ENCODE data around the gene SPRED2. TPM values are rescaled to one million over a fixed set of nuclear protein-coding genes. Genes with fewer than 3 reads are reported as not detected.

Gene SPRED2
- total and polyA plus RNA-seq, 10 donors = 3.5 to 26.4 (median 13.8) TPM

GRCh38 chr2:65382323-65382722 is 50.1 kb downstream of the SPRED2 start:
- WGBS, 5 donors = 25 to 57% (median 42%) methylated on average over 1 of the region's 1 CpG

GRCh38 chr2:65381607-65382051 is 50.8 kb downstream of the SPRED2 start:
- intact Hi-C loops (cut with DNase I; ENCODE audit: low total_unique reads) = no loop called here
- Histone ChIP-seq H3K4me3 (no peak overlapping the region), H3K9me3 (no peaks in the 10 kb centered on the region), H3K27me3 (replicated peaks in 1 of 7) (no peaks in the 10 kb centered on the region), H3K27ac (no peak overlapping the region), H3K4me1 (peaks cover 25 to 69% (median 47%) of the 10 kb centered on the region in 6 donors), H3K36me3 (no peaks in the 10 kb centered on the region)
- no peak for DNase-seq
- TF ChIP-seq POLR2AphosphoS5 (IDR thresholded peaks at IDR 0.05) (no peak), CTCF (IDR thresholded peaks at IDR 0.05 in 8 of 11, conservative IDR thresholded peaks at IDR 0.05 in 3 of 11) (no peak), POLR2A (IDR thresholded peaks at IDR 0.05) (no peak)
- WGBS, 5 donors = 63 to 89% (median 77%) methylated on average over 1 to 5 of the region's 5 CpGs

More at GRCh38 chr2:65382323-65382722, 50.1 kb downstream of the SPRED2 start:
- no peak for DNase-seq
- Histone ChIP-seq H3K27ac (peak overlapping the region in 4 of 8 donors; percentile 22 to 73 (median 52)), H3K4me1 (peaks cover 25 to 72% (median 47%) of the 10 kb centered on the region in 6 donors), H3K4me3 (no peak overlapping the region), H3K9me3 (no peaks in the 10 kb centered on the region), H3K27me3 (replicated peaks in 1 of 7) (no peaks in the 10 kb centered on the region), H3K36me3 (no peaks in the 10 kb centered on the region)
- no peak for TF ChIP-seq POLR2A (IDR thresholded peaks at IDR 0.05)
- TF ChIP-seq CTCF (IDR thresholded peaks at IDR 0.05 in 8 of 11, conservative IDR thresholded peaks at IDR 0.05 in 3 of 11) = no peak
- intact Hi-C loops (cut with DNase I; ENCODE audit: low total_unique reads) = no loop called here

GRCh38 chr2:65380255-65380654 is 52.1 kb downstream of the SPRED2 start:
- Histone ChIP-seq H3K27me3 (replicated peaks in 1 of 7) (no peaks in the 10 kb centered on the region), H3K9me3 (no peaks in the 10 kb centered on the region), H3K4me3 (no peak overlapping the region), H3K4me1 (peaks cover 25 to 60% (median 44%) of the 10 kb centered on the region in 6 donors), H3K36me3 (no peaks in the 10 kb centered on the region), H3K27ac (no peak overlapping the region)
- 69 to 93% (median 79%) methylated on average over 5 of the region's 5 CpGs for WGBS, 5 donors
- intact Hi-C loops (cut with DNase I; ENCODE audit: low total_unique reads) = no loop called here
- DNase-seq = no peak
- no peak for TF ChIP-seq CTCF (IDR thresholded peaks at IDR 0.05 in 8 of 11, conservative IDR thresholded peaks at IDR 0.05 in 3 of 11)
- no peak for TF ChIP-seq POLR2A (IDR thresholded peaks at IDR 0.05)
- TF ChIP-seq POLR2AphosphoS5 (IDR thresholded peaks at IDR 0.05) = no peak

GRCh38 chr2:65379721-65380171 is 52.7 kb downstream of the SPRED2 start:
- H3K4me1 ChIP-seq = peaks cover 25 to 55% (median 42%) of the 10 kb centered on the region in 6 donors
- no peak overlapping the region for H3K27ac ChIP-seq
- no peak overlapping the region for H3K4me3 ChIP-seq
- TF ChIP-seq POLR2A (IDR thresholded peaks at IDR 0.05) (no peak), POLR2AphosphoS5 (IDR thresholded peaks at IDR 0.05) (no peak), CTCF (IDR thresholded peaks at IDR 0.05 in 8 of 11, conservative IDR thresholded peaks at IDR 0.05 in 3 of 11) (no peak)
- intact Hi-C loops (cut with DNase I; ENCODE audit: low total_unique reads) = no loop called here
- no peaks in the 10 kb centered on the region for H3K36me3 ChIP-seq
- no peak for DNase-seq
- no peaks in the 10 kb centered on the region for H3K27me3 ChIP-seq (replicated peaks in 1 of 7)
- WGBS, 5 donors = 65 to 91% (median 86%) methylated on average over 3 of the region's 3 CpGs
- no peaks in the 10 kb centered on the region for H3K9me3 ChIP-seq

All from spleen (tissue), 11 donors.